Activated CD4-positive, CD25-positive, alpha-beta regulatory T cell treated with anti-CD3 and anti-CD28 coated beads, Interleukin-2, amount 50 U/mL, for 16 hours (primary cell): ENCODE results near the gene IL4.

ENCODE experiments used
- DNase-seq: peaks from one replicate; pipeline ENCODE4 v3.0.0-alpha.2; 2020; ENCODE audit warnings: low read depth, low spot score

IL4 gene

GRCh38 chr5:132658381-132659302 is 15.1 kb upstream of the IL4 start:
- no peak for DNase-seq

GRCh38 chr5:132659598-132660493 is 13.9 kb upstream of the IL4 start:
- DNase-seq = no peak

GRCh38 chr5:132661231-132662003 is 12.4 kb upstream of the IL4 start:
- no peak for DNase-seq

GRCh38 chr5:132662004-132662401 is 11.8 kb upstream of the IL4 start:
- DNase-seq = no peak

GRCh38 chr5:132662925-132663770 is 10.6 kb upstream of the IL4 start:
- DNase-seq = no peak

GRCh38 chr5:132663771-132664695 is 9.8 kb upstream of the IL4 start:
- no peak for DNase-seq

GRCh38 chr5:132664696-132665209 is 9.0 kb upstream of the IL4 start:
- DNase-seq = no peak

- no peak for DNase-seq
Measured at GRCh38 chr5:132665574-132666080, 8.2 kb upstream of the IL4 start.

GRCh38 chr5:132666310-132667123 is 7.3 kb upstream of the IL4 start:
- no peak for DNase-seq

GRCh38 chr5:132667309-132667708 is 6.5 kb upstream of the IL4 start:
- DNase-seq = no peak

- DNase-seq = no peak
Measured at GRCh38 chr5:132667761-132668705, 5.8 kb upstream of the IL4 start.

GRCh38 chr5:132668706-132669454 is 4.9 kb upstream of the IL4 start:
- DNase-seq = no peak

GRCh38 chr5:132669455-132669820 is 4.4 kb upstream of the IL4 start:
- DNase-seq = no peak

- DNase-seq = no peak
Measured at GRCh38 chr5:132669966-132670882, 3.6 kb upstream of the IL4 start.

GRCh38 chr5:132671000-132671399 is 2.8 kb upstream of the IL4 start:
- DNase-seq = no peak

GRCh38 chr5:132673488-132673887 is 301 bp upstream of the IL4 start:
- DNase-seq = no peak
